ENCODE data around the gene PALM. TPM values are rescaled to one million over a fixed set of nuclear protein-coding genes. Genes with fewer than 3 reads are reported as not detected.

The PALM gene
- total and polyA plus RNA-seq, 9 of the 15 experiments (the other 6 are each of a cell fraction or from before 2014, with no cell fraction given) = 0.04 to 6.6 (median 1.7) TPM

DNA sequence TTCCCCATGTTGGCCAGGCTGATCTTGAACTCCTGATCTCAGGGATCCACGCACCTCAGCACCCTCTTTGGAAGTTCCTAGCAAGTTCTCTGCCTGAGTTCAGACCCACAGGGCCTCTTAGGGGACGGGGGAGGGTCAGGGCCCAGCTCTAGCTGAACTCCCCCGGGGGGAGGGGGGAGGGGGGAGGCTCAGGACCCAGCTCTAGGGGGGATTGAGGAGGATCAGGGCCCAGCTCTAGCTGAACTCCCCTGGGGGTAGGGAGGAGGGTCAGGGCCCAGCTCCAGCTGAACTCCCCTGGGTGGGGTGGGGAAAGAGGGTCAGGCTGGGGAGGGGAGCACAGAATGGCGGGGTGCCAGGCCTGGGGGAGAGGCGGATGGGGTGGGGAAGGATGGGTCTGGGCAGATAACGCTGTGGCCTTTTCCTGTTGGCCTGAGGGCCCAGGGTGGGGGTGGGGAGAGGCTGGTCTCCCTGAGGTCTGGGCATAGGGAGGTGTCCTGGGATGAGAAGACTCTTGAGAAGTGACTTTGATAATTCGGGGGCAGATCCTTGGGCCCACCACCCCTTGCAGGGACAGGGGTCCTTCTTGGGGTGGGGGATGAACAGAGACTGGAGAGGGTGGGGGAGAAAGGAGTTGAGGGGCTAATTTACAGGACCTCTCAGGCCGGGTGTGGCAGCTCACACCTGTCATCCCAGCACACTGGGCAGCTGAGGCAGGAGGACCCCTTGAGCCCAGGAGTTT is 83.0 kb downstream of the PALM start (continued):
- no peak for TF ChIP-seq CREBBP (IDR thresholded peaks at IDR 0.05; ENCODE audit: low read depth, low read length)
- no peak for TF ChIP-seq CREB5 (CRISPR knock-in tag; IDR thresholded peaks at IDR 0.05)
- TF ChIP-seq CC2D1A (IDR thresholded peaks at IDR 0.05) = no peak
- no peak for TF ChIP-seq ZNF398 (CRISPR knock-in tag; IDR thresholded peaks at IDR 0.05)
- TF ChIP-seq FIP1L1 (IDR thresholded peaks at IDR 0.05; ENCODE audit: low read depth, low read length, poor library complexity, severe bottlenecking) = no peak
- TF ChIP-seq EWSR1 (IDR thresholded peaks at IDR 0.05; ENCODE audit: borderline replicate concordance, low read depth, partially characterized antibody) = no peak
- TF ChIP-seq SMARCA4 (IDR thresholded peaks at IDR 0.05) = peak; percentile 56; the same call in 1 of the 2 replicates
- 0 out of 2 replicates have a peak, but pooled peaks have one; percentile 74 for TF ChIP-seq GATAD2A (IDR thresholded peaks at IDR 0.05)
- TF ChIP-seq KLF6 (CRISPR knock-in tag; IDR thresholded peaks at IDR 0.05; ENCODE audit: borderline replicate concordance) = no peak
- no peak for TF ChIP-seq ZBTB43 (CRISPR knock-in tag; IDR thresholded peaks at IDR 0.05)
- TF ChIP-seq, protein P1, sequence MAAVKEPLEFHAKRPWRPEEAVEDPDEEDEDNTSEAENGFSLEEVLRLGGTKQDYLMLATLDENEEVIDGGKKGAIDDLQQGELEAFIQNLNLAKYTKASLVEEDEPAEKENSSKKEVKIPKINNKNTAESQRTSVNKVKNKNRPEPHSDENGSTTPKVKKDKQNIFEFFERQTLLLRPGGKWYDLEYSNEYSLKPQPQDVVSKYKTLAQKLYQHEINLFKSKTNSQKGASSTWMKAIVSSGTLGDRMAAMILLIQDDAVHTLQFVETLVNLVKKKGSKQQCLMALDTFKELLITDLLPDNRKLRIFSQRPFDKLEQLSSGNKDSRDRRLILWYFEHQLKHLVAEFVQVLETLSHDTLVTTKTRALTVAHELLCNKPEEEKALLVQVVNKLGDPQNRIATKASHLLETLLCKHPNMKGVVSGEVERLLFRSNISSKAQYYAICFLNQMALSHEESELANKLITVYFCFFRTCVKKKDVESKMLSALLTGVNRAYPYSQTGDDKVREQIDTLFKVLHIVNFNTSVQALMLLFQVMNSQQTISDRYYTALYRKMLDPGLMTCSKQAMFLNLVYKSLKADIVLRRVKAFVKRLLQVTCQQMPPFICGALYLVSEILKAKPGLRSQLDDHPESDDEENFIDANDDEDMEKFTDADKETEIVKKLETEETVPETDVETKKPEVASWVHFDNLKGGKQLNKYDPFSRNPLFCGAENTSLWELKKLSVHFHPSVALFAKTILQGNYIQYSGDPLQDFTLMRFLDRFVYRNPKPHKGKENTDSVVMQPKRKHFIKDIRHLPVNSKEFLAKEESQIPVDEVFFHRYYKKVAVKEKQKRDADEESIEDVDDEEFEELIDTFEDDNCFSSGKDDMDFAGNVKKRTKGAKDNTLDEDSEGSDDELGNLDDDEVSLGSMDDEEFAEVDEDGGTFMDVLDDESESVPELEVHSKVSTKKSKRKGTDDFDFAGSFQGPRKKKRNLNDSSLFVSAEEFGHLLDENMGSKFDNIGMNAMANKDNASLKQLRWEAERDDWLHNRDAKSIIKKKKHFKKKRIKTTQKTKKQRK (IDR thresholded peaks at IDR 0.05; ENCODE audit: borderline replicate concordance, low read depth, low read length) = no peak
- TF ChIP-seq MYC (IDR thresholded peaks at IDR 0.05; ENCODE audit: low read depth, low read length) = no peak
- TF ChIP-seq MYC (CRISPR knock-in tag; IDR thresholded peaks at IDR 0.05; ENCODE audit: borderline replicate concordance, low read depth) = no peak
- TF ChIP-seq MED1 (CRISPR knock-in tag; IDR thresholded peaks at IDR 0.05; ENCODE audit: borderline replicate concordance) = no peak
- TF ChIP-seq PTBP1 (IDR thresholded peaks at IDR 0.05; ENCODE audit: low read depth, low read length) = no peak
- TF ChIP-seq ARID3A (IDR thresholded peaks at IDR 0.05; ENCODE audit: borderline replicate concordance, low read depth, low read length) = no peak
- no peak for TF ChIP-seq MXI1 (IDR thresholded peaks at IDR 0.05; ENCODE audit: low read depth, low read length)
- TF ChIP-seq ETV1 (tag; conservative IDR thresholded peaks at IDR 0.05; ENCODE audit: low read depth) = peak; percentile 86

Data from K562 (cell line).